Fibroblast of lung (primary cell): ENCODE data around the gene CDV3. TPM values are rescaled to one million over a fixed set of nuclear protein-coding genes. Genes with fewer than 3 reads are reported as not detected.

Experiments used
- DNase-seq, 2 donors: peaks; one replicate each; pipeline versions ENCODE4 v3.0.0 to v3.0.0-alpha.2; 2010; ENCODE audit warnings: low read depth in 2 of 2
- H2AFZ ChIP-seq: 2 replicates; pipeline ENCODE4 v1.5.1; 2012; ENCODE audit warnings: low read length, control low read depth, inconsistent platforms
- H3K27ac ChIP-seq: 2 replicates; pipeline ENCODE4 v1.5.1; 2011; ENCODE audit warnings: low read length, control low read depth; ENCODE audit not compliant: insufficient read depth
- H3K27me3 ChIP-seq: 2 replicates; pipeline ENCODE4 v1.5.1; 2011; ENCODE audit warnings: mild to moderate bottlenecking, low read length; ENCODE audit not compliant: control insufficient read depth, insufficient read depth
- H3K36me3 ChIP-seq: 2 replicates; pipeline ENCODE4 v1.5.1; 2011; ENCODE audit warnings: low read length; ENCODE audit not compliant: control insufficient read depth, insufficient read depth
- H3K4me1 ChIP-seq: 2 replicates; pipeline ENCODE4 v1.5.1; 2011; ENCODE audit warnings: low read length; ENCODE audit not compliant: control insufficient read depth, insufficient read depth; ENCODE audit errors: extremely low read depth
- H3K4me2 ChIP-seq: 2 replicates; pipeline ENCODE4 v1.5.1; 2011; ENCODE audit warnings: low read length, control low read depth; ENCODE audit not compliant: insufficient read depth; ENCODE audit errors: extremely low read depth
- H3K4me3 ChIP-seq, 4 experiments: fragments of 200-600 bp in 1 of 4; sonication (generic) in 1 of 4; replicated peaks in 1 of 4; 2 replicates each; pipeline ENCODE4 v1.5.1; 2011 to 2016; ENCODE audit warnings: low read length in 4 of 4, low read depth in 3 of 4, mild to moderate bottlenecking in 3 of 4, control low read depth in 2 of 4, inconsistent platforms in 1 of 4, mixed read lengths in 1 of 4; ENCODE audit not compliant: insufficient read depth in 1 of 4; ENCODE audit errors: control extremely low read depth in 1 of 4
- H3K79me2 ChIP-seq: 2 replicates; pipeline ENCODE4 v1.5.1; 2012; ENCODE audit warnings: mild to moderate bottlenecking, low read length, inconsistent platforms; ENCODE audit not compliant: control insufficient read depth, insufficient read depth
- H3K9ac ChIP-seq: 2 replicates; pipeline ENCODE4 v1.5.1; 2011; ENCODE audit warnings: mild to moderate bottlenecking, low read length, control low read depth; ENCODE audit not compliant: insufficient read depth
- H3K9me3 ChIP-seq: 2 replicates; pipeline ENCODE4 v1.5.1; 2012; ENCODE audit warnings: low read depth, low read length; ENCODE audit not compliant: control insufficient read depth, insufficient read depth
- H4K20me1 ChIP-seq: 2 replicates; pipeline ENCODE4 v1.5.1; 2011; ENCODE audit warnings: low read length; ENCODE audit not compliant: control insufficient read depth, insufficient read depth; ENCODE audit errors: extremely low read depth
- EZH2 ChIP-seq: IDR thresholded peaks from 2 replicates; pipeline ENCODE4 v1.5.1; 2012; ENCODE audit warnings: low read length, control low read depth, mild to moderate bottlenecking; ENCODE audit errors: missing control alignments
- polyA plus RNA-seq, 2 donors: library from polyadenylated mRNA; depleted of rRNA in 1 of 2; stranded (reverse) in 1 of 2; unstranded in 1 of 2; fragments of >200 nt; gene quantifications; 2 replicates each; pipeline ENCODE4 v1.2.1, GENCODE V29; 2011 to 2012; ENCODE audit warnings: missing spikeins in 1 of 2
- total RNA-seq: library from RNA; depleted of rRNA; stranded (reverse); fragments of >200 nt; gene quantifications from 2 replicates; pipeline ENCODE4 v1.2.1, GENCODE V29; 2014
- TF ChIP-seq, protein P1 (sequence below), 2 donors: IDR thresholded peaks in 1 of 2; conservative IDR thresholded peaks in 1 of 2; 1 replicate in 1 of 2; 2 replicates in 1 of 2; pipeline ENCODE4 v1.5.1; 2011 to 2012; ENCODE audit warnings: low read length in 2 of 2, control low read depth in 1 of 2, inconsistent platforms in 1 of 2, low read depth in 1 of 2, mild to moderate bottlenecking in 1 of 2

CDV3 gene
- total and polyA plus RNA-seq, 2 donors (not counting 1 experiment from before 2014, with no cell fraction given): 185 to 218 TPM

DNA sequence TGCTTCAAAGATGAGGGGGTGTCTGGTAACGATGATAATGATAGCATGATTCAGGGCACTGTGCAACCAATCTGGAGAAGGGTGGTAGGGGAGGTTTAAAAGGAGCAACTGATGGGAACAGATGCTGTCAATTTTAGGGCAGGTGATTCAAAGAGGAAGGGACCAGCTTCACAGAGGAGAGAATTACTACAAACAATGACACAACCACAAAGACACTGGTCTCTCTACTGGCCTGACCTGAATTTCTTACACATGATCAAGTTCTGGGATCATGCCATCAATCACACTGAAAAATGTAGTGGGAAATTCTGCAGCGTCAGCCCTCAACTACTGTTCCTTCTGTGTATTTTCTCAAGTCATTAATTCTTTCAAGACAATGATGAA is 2.6 kb upstream of the CDV3 start:
- Histone ChIP-seq H3K36me3 (no peaks in the 10 kb centered on the region), H3K9me3 (no peaks in the 10 kb centered on the region), H3K4me3 (no peak overlapping the region), H3K27ac (peak overlapping the region; percentile 80), H3K4me1 (peaks cover 35% of the 10 kb centered on the region), H3K27me3 (no peaks in the 10 kb centered on the region), H4K20me1 (no peaks in the 10 kb centered on the region), H3K79me2 (peaks cover 17% of the 10 kb centered on the region), H3K4me2 (no peak overlapping the region), H3K9ac (no peak overlapping the region), H2AFZ (no peak overlapping the region)
- DNase-seq: peak in 1 of 2 donors; percentile 88
- no peak for TF ChIP-seq EZH2
- TF ChIP-seq, protein P1, sequence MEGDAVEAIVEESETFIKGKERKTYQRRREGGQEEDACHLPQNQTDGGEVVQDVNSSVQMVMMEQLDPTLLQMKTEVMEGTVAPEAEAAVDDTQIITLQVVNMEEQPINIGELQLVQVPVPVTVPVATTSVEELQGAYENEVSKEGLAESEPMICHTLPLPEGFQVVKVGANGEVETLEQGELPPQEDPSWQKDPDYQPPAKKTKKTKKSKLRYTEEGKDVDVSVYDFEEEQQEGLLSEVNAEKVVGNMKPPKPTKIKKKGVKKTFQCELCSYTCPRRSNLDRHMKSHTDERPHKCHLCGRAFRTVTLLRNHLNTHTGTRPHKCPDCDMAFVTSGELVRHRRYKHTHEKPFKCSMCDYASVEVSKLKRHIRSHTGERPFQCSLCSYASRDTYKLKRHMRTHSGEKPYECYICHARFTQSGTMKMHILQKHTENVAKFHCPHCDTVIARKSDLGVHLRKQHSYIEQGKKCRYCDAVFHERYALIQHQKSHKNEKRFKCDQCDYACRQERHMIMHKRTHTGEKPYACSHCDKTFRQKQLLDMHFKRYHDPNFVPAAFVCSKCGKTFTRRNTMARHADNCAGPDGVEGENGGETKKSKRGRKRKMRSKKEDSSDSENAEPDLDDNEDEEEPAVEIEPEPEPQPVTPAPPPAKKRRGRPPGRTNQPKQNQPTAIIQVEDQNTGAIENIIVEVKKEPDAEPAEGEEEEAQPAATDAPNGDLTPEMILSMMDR (conservative IDR thresholded peaks at IDR 0.05 in 1 of 2, IDR thresholded peaks at IDR 0.05 in 1 of 2; ENCODE audit: low read depth in 1 of 2, low read length in 2 of 2): no peak

DNA sequence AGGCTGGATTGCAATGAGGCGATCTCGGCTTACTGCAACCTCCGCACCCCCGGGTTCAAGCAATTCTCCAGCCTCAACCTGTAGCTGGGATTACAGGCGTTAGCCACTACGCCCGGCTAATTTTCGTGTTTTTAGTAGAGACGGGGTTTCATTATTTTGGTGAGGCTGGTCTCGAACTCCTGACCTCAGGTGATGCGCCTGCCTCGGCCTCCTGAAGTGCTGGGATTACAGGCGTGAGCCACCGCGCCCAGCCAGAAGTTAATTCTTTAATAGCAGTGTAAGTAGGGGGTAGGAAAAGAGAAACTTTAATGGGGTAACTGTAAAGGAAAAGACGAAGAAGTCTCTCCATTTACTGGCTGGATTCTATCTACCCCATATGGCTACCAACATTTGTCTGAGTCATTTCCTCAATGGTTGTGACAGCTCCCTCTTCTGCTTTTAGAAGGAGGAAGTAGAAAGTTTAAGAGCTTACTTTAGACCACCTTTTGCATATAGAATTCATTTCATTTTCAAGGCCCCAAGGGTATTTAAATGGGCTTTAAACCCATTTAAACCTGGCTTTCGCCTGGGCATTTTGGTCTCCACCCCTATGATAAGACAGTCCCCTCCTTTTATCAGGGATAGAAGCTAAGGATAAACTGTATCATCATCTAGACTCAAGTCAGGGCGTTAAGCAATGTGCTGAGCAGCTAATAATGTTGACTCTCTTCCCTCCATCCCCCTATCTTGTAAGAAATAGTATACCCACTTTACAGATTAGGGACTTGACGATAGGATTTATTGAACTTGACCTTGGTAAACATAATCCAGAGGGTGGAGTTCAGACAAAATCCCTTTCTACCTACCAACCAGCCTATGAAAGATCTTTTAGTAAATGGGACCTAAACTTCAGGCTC is 1.1 kb upstream of the CDV3 start:
- H3K27ac ChIP-seq: peak overlapping the region; percentile 87
- no peaks in the 10 kb centered on the region for H3K27me3 ChIP-seq
- no peak overlapping the region for H3K9ac ChIP-seq
- DNase-seq: peak in 1 of 2 donors; percentile 41
- peaks cover 35% of the 10 kb centered on the region for H3K4me1 ChIP-seq
- H4K20me1 ChIP-seq: peaks cover 3% of the 10 kb centered on the region
- H2AFZ ChIP-seq: peak overlapping the region; percentile 83
- peak overlapping the region; percentile 21 for H3K4me2 ChIP-seq
- H3K79me2 ChIP-seq: peaks cover 30% of the 10 kb centered on the region
- H3K4me3 ChIP-seq: peak overlapping the region in 3 of 4 experiments; percentile 10 to 35 (median 34)
- TF ChIP-seq EZH2: no peak
- TF ChIP-seq, protein P1 (conservative IDR thresholded peaks at IDR 0.05 in 1 of 2, IDR thresholded peaks at IDR 0.05 in 1 of 2; ENCODE audit: low read depth in 1 of 2, low read length in 2 of 2): no peak
- no peaks in the 10 kb centered on the region for H3K9me3 ChIP-seq
- H3K36me3 ChIP-seq: no peaks in the 10 kb centered on the region

DNA sequence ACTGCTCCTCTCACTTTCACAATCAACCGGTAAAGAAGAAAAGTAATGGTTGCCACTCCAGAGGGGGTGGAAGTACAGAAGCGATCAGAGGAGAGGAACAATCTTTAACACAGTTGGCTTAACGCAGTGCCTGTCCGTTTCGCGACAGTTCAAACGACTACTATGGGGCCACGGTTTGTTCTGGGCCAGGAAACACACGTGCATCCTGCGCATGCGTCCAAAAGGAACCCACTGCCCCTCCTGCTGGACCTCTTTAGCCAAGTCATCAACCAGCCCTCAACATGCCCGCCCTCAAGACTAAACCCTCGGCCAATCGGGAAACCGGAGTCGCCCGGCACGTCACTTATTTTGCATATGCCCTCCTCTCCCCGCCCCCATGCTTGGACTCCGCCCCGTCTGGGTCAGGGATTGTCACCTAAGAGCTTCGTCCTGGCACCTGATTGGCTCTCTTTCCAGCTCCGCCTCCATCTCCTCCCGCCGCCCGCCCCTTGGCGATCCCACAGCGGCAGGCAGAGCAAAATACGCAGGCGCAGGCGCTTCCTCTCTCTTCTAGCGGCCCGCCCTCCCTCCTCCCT is 345 bp upstream of the CDV3 start:
- Histone ChIP-seq H3K9me3 (no peaks in the 10 kb centered on the region), H3K4me3 (peak overlapping the region in 3 of 4 experiments; percentile 35 to 90 (median 76)), H3K27ac (peak overlapping the region; percentile 87), H4K20me1 (peaks cover 3% of the 10 kb centered on the region), H3K27me3 (no peaks in the 10 kb centered on the region), H3K9ac (peak overlapping the region; percentile 93), H2AFZ (peak overlapping the region; percentile 83), H3K36me3 (peaks cover 2% of the 10 kb centered on the region), H3K4me2 (peak overlapping the region; percentile 21), H3K4me1 (peaks cover 37% of the 10 kb centered on the region), H3K79me2 (peaks cover 37% of the 10 kb centered on the region)
- peak; percentile 100 for DNase-seq
- TF ChIP-seq EZH2: no peak
- TF ChIP-seq, protein P1 (conservative IDR thresholded peaks at IDR 0.05 in 1 of 2, IDR thresholded peaks at IDR 0.05 in 1 of 2; ENCODE audit: low read depth in 1 of 2, low read length in 2 of 2): peak in 1 of 2 donors; percentile 24
